OCI-LY1 (cell line): Measurements from ENCODE around the gene DCAF15.

Source experiments
- H2AFZ ChIP-seq: fragments of 200-600 bp; sonication (generic), shearing (Covaris generic); 2 replicates; pipeline ENCODE4 v1.6.0; 2014; ENCODE audit warnings: antibody characterized with exemption, mild to moderate bottlenecking, low read length
- H3F3A ChIP-seq: fragments of 200-600 bp; sonication (generic), shearing (Covaris generic); 2 replicates; pipeline ENCODE4 v1.6.0; 2014; ENCODE audit warnings: mild to moderate bottlenecking, antibody characterized with exemption, low read length, moderate library complexity; ENCODE audit not compliant: insufficient read depth
- H3K27ac ChIP-seq: fragments of 200-600 bp; sonication (generic); 2 replicates; pipeline ENCODE4 v1.5.1; 2014; ENCODE audit warnings: low read length, mixed run types, mild to moderate bottlenecking, low read depth; ENCODE audit not compliant: poor library complexity, severe bottlenecking
- H3K27me3 ChIP-seq: fragments of 200-600 bp; sonication (generic); 2 replicates; pipeline ENCODE4 v1.6.0; 2014; ENCODE audit warnings: antibody characterized with exemption, mild to moderate bottlenecking, low read length, moderate library complexity; ENCODE audit not compliant: insufficient read depth
- H3K36me3 ChIP-seq: fragments of 200-600 bp; sonication (generic); 2 replicates; pipeline ENCODE4 v1.6.1; 2014; ENCODE audit warnings: mild to moderate bottlenecking, antibody characterized with exemption, low read length, moderate library complexity, mixed read lengths; ENCODE audit not compliant: insufficient read depth
- H3K4me1 ChIP-seq: fragments of 200-600 bp; sonication (generic); 2 replicates; pipeline ENCODE4 v1.5.1; 2014; ENCODE audit warnings: mild to moderate bottlenecking, low read length, moderate library complexity; ENCODE audit not compliant: insufficient read depth, severe bottlenecking
- H3K4me2 ChIP-seq: fragments of 200-600 bp; sonication (generic), shearing (Covaris generic); 2 replicates; pipeline ENCODE4 v1.6.1; 2014; ENCODE audit warnings: low read length
- H3K4me3 ChIP-seq: fragments of 200-600 bp; sonication (generic); 2 replicates; pipeline ENCODE4 v1.5.1; 2014; ENCODE audit warnings: low read length, low read depth, mild to moderate bottlenecking, mixed read lengths; ENCODE audit not compliant: poor library complexity, severe bottlenecking
- H3K79me2 ChIP-seq: fragments of 200-600 bp; shearing (Covaris generic); 2 replicates; pipeline ENCODE4 v1.6.1; 2016; ENCODE audit warnings: mixed run types, low read length, mixed read lengths; ENCODE audit not compliant: insufficient read depth
- H3K9ac ChIP-seq: fragments of 200-600 bp; sonication (generic), shearing (Covaris generic); 2 replicates; pipeline ENCODE4 v1.6.1; 2014; ENCODE audit warnings: mild to moderate bottlenecking, low read length, mixed read lengths
- H3K9me2 ChIP-seq: fragments of 200-600 bp; sonication (generic), shearing (Covaris generic); 2 replicates; pipeline ENCODE4 v1.6.1; 2014; ENCODE audit warnings: low read depth, mild to moderate bottlenecking, low read length, mixed read lengths
- H3K9me3 ChIP-seq: fragments of 200-600 bp; shearing (Covaris generic); 2 replicates; pipeline ENCODE4 v1.6.1; 2014; ENCODE audit warnings: low read length, mixed read lengths
- H4K20me1 ChIP-seq: fragments of 200-600 bp; sonication (generic), shearing (Covaris generic); 2 replicates; pipeline ENCODE4 v1.6.0; 2016; ENCODE audit warnings: mild to moderate bottlenecking, low read length; ENCODE audit not compliant: insufficient read depth
- EZH2 ChIP-seq: fragments of 200-600 bp; sonication (generic), shearing (Covaris generic); IDR thresholded peaks from 2 replicates; pipeline ENCODE4 v1.8.0; 2017; ENCODE audit warnings: borderline replicate concordance, mixed run types, mild to moderate bottlenecking, antibody characterized with exemption, low read length, moderate library complexity, mixed read lengths
- TF ChIP-seq, protein P1 (sequence below): fragments of 200-600 bp; sonication (generic), shearing (Covaris generic); IDR thresholded peaks from 2 replicates; pipeline ENCODE4 v1.5.1; 2017; ENCODE audit warnings: mild to moderate bottlenecking, antibody characterized with exemption, low read length, moderate library complexity, mixed read lengths

Gene DCAF15

GRCh38 chr19:13914777-13915176 lies 37.5 kb upstream of the DCAF15 start:
- Histone ChIP-seq H3K4me3 (no peak overlapping the region), H3K9ac (no peak overlapping the region), H3F3A (no peaks in the 10 kb centered on the region), H2AFZ (no peak overlapping the region), H3K4me2 (no peak overlapping the region), H3K36me3 (peaks cover 79% of the 10 kb centered on the region), H3K4me1 (no peaks in the 10 kb centered on the region), H3K9me3 (no peaks in the 10 kb centered on the region), H3K79me2 (no peaks in the 10 kb centered on the region), H4K20me1 (no peaks in the 10 kb centered on the region), H3K9me2 (no peaks in the 10 kb centered on the region), H3K27me3 (no peaks in the 10 kb centered on the region), H3K27ac (no peak overlapping the region)
- TF ChIP-seq EZH2: no peak
- TF ChIP-seq, protein P1, sequence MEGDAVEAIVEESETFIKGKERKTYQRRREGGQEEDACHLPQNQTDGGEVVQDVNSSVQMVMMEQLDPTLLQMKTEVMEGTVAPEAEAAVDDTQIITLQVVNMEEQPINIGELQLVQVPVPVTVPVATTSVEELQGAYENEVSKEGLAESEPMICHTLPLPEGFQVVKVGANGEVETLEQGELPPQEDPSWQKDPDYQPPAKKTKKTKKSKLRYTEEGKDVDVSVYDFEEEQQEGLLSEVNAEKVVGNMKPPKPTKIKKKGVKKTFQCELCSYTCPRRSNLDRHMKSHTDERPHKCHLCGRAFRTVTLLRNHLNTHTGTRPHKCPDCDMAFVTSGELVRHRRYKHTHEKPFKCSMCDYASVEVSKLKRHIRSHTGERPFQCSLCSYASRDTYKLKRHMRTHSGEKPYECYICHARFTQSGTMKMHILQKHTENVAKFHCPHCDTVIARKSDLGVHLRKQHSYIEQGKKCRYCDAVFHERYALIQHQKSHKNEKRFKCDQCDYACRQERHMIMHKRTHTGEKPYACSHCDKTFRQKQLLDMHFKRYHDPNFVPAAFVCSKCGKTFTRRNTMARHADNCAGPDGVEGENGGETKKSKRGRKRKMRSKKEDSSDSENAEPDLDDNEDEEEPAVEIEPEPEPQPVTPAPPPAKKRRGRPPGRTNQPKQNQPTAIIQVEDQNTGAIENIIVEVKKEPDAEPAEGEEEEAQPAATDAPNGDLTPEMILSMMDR: no peak

GRCh38 chr19:13917888-13918406 lies 34.4 kb upstream of the DCAF15 start:
- no peak overlapping the region for H2AFZ ChIP-seq
- H3K27ac ChIP-seq: no peak overlapping the region
- no peaks in the 10 kb centered on the region for H4K20me1 ChIP-seq
- H3F3A ChIP-seq: no peaks in the 10 kb centered on the region
- no peaks in the 10 kb centered on the region for H3K4me1 ChIP-seq
- 0 out of 2 replicates have a peak, but pooled peaks cover 2% of the 10 kb centered on the region for H3K9me3 ChIP-seq
- H3K79me2 ChIP-seq: no peaks in the 10 kb centered on the region
- H3K36me3 ChIP-seq: peaks cover 85% of the 10 kb centered on the region
- H3K27me3 ChIP-seq: no peaks in the 10 kb centered on the region
- TF ChIP-seq, protein P1: no peak
- TF ChIP-seq EZH2: no peak
- no peak overlapping the region for H3K4me2 ChIP-seq
- no peak overlapping the region for H3K4me3 ChIP-seq
- H3K9ac ChIP-seq: no peak overlapping the region
- no peaks in the 10 kb centered on the region for H3K9me2 ChIP-seq

- H3K79me2 ChIP-seq: no peaks in the 10 kb centered on the region
- 0 out of 2 replicates have a peak, but pooled peaks cover 2% of the 10 kb centered on the region for H3K9me3 ChIP-seq
- TF ChIP-seq, protein P1: no peak
- no peak overlapping the region for H3K4me3 ChIP-seq
- no peaks in the 10 kb centered on the region for H3K9me2 ChIP-seq
- H3K36me3 ChIP-seq: peaks cover 83% of the 10 kb centered on the region
- H4K20me1 ChIP-seq: no peaks in the 10 kb centered on the region
- H2AFZ ChIP-seq: no peak overlapping the region
- no peaks in the 10 kb centered on the region for H3K27me3 ChIP-seq
- no peaks in the 10 kb centered on the region for H3K4me1 ChIP-seq
- H3K4me2 ChIP-seq: no peak overlapping the region
- H3F3A ChIP-seq: no peaks in the 10 kb centered on the region
- H3K27ac ChIP-seq: no peak overlapping the region
- no peak overlapping the region for H3K9ac ChIP-seq
These were observed 33.4 kb upstream of the DCAF15 start for GRCh38 chr19:13918726-13919411.
